ENCODE data around the gene RRP1.

Gene RRP1

GRCh38 chr21:43809853-43810504 is 20.6 kb downstream of the RRP1 start:
- no peak for TF ChIP-seq CTCF (conservative IDR thresholded peaks at IDR 0.05; ENCODE audit: low read depth)
- CTCF ChIA-PET, result interaction anchor here (0.6 to 1.9 kb wide), 5 partner anchors 21 to 165 kb away, joined by 3 to 16 read pairs (median 7); no protein-coding TSS in a partner anchor
- peak overlapping the region; percentile 75 for H3K27ac ChIP-seq
- DNase-seq (ENCODE audit: low spot score), result no peak
- POLR2A ChIA-PET (ENCODE audit: low non-redundant PET), result no interaction called here

- DNase-seq (ENCODE audit: low spot score), result peak; percentile 77
- POLR2A ChIA-PET (ENCODE audit: low non-redundant PET), result interaction anchor here (0.6 kb wide), 1 partner anchor 201 kb away, joined by 10 read pairs; no protein-coding TSS in a partner anchor
- CTCF ChIA-PET, result interaction anchor here (0.5 to 1.9 kb wide), 13 partner anchors 14 to 604 kb away, joined by 3 to 16 read pairs (median 3); no protein-coding TSS in a partner anchor
Measured at GRCh38 chr21:43810505-43811261, 21.3 kb downstream of the RRP1 start.

GRCh38 chr21:43811262-43812105 is 22.1 kb downstream of the RRP1 start:
- CTCF ChIA-PET, result interaction anchor here (0.5 to 1.9 kb wide), 13 partner anchors 9 to 603 kb away, joined by 3 to 16 read pairs (median 3); no protein-coding TSS in a partner anchor

More at GRCh38 chr21:43810505-43811261, 21.3 kb downstream of the RRP1 start:
- peak overlapping the region; percentile 99 for H3K27ac ChIP-seq
- peak; percentile 92 for TF ChIP-seq CTCF (conservative IDR thresholded peaks at IDR 0.05; ENCODE audit: low read depth)

GRCh38 chr21:43812139-43812821 is 22.9 kb downstream of the RRP1 start:
- ChIA-PET POLR2A (ENCODE audit: low non-redundant PET) (no interaction called here), CTCF (interaction anchor here (0.6 to 1.7 kb wide), 5 partner anchors 10 to 163 kb away, joined by 3 to 16 read pairs (median 3); no protein-coding TSS in a partner anchor)
- peak; percentile 82 for DNase-seq (ENCODE audit: low spot score)
- peak overlapping the region; percentile 99 for H3K27ac ChIP-seq
- TF ChIP-seq CTCF (conservative IDR thresholded peaks at IDR 0.05; ENCODE audit: low read depth), result no peak

More at GRCh38 chr21:43811262-43812105, 22.1 kb downstream of the RRP1 start:
- POLR2A ChIA-PET (ENCODE audit: low non-redundant PET), result no interaction called here
- no peak for TF ChIP-seq CTCF (conservative IDR thresholded peaks at IDR 0.05; ENCODE audit: low read depth)
- H3K27ac ChIP-seq, result peak overlapping the region; percentile 99
- DNase-seq (ENCODE audit: low spot score), result no peak

GRCh38 chr21:43812957-43813655 is 23.7 kb downstream of the RRP1 start:
- H3K27ac ChIP-seq, result peak overlapping the region; percentile 99
- ChIA-PET CTCF (interaction anchor here (0.6 to 0.7 kb wide), 2 partner anchors 36 to 128 kb away, joined by 3 to 4 read pairs; no protein-coding TSS in a partner anchor), POLR2A (ENCODE audit: low non-redundant PET) (no interaction called here)
- TF ChIP-seq CTCF (conservative IDR thresholded peaks at IDR 0.05; ENCODE audit: low read depth), result no peak
- DNase-seq (ENCODE audit: low spot score), result no peak

All from RWPE1 (cell line).